Fibroblast of upper back skin (primary cell): Measurements from ENCODE around the gene ARHGAP12.

Experiments
- DNase-seq: peaks from one replicate; pipeline ENCODE4 v3.0.0-alpha.2; 2013

The ARHGAP12 gene

DNA sequence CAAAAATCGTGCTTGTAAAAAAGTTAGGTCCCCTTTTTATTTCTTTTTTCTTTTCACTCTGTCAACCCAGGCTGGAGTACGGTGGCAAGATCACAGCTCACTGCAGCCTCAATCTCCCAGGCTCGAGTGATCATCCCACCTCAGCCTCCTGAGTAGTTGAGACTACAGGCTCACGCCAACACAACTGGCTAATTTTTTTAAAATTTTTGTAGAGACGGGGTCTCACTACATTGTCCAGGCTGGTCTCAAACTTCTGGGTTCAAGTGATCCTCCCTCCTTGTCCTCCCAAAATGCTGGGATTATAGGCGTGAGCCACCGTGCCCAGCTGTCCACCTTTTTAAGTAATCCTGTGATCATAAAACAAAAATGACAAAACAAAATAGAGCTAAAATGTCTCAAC, 19.4 kb upstream of the ARHGAP12 start:
- no peak for DNase-seq

DNA sequence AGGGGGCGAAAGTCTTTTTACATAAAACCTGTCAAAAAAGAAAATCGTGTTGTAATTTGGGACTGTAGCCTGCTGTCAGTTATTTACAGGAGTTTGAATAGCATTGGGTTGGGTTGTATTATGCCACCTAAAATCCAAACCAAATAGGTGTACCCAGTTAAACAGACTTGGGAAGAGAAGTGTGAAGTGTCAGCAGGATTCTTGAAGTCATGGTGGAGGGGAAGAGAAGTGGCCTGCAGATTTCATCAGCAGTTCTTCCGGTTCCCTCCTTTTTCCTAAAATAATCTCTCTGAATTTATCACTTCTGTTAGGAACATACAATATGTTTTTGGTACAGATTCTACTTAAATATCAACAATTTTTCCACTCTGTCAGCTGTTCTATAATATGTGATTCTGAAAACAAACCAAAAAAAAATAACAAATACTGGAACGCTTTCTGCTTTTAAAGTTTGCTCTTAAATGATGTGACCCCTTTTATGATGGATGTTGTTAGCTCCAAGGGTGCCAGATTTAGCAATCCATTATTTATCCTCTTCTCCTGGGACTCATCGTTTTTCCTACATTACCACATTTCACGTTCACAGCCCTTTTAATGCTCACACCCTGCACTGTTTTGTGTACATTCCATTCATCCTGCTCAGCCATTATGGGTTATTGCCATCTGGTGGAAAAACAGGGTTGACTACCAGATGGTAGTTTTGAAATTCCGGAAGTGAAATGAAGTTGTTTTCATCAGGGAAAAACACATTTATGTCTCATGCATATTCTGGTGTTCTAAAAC, 18.7 kb upstream of the ARHGAP12 start:
- DNase-seq = peak; percentile 93

DNA sequence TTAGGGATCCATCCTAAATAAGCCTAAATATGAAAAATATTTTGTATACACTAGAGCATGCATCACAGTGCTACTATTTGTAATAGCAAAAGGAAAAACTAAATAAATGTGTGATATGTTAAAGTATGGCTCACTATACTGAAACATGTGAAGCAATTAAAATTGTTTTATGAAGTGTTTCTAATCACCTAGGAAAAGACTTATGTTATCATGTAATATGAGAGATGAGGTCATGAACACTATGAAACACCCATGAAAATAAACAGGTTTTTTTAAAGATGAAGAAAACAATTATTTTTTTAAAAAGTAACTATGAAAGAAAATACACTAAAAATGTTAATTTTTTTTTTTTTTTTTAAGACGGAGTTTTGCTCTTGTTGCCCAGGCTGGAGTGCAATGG, 16.8 kb upstream of the ARHGAP12 start:
- DNase-seq = no peak

DNA sequence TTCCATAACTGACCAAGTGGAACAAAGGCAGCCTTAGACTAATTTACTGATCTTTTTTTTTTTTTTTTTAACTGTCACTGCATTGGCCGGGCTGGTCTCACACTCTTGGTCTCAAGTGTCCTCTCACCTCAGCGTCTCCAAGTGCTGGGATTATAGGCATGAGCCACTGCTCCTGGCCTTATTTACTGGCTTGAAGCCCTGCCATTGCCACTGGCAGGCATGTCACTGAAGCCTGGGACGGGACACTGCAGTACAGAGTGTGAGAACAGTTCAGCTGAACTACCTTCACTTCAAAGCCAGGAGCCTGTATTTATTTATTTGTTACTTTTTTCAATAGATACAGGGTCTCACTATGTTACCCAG, 15.4 kb upstream of the ARHGAP12 start:
- no peak for DNase-seq

DNA sequence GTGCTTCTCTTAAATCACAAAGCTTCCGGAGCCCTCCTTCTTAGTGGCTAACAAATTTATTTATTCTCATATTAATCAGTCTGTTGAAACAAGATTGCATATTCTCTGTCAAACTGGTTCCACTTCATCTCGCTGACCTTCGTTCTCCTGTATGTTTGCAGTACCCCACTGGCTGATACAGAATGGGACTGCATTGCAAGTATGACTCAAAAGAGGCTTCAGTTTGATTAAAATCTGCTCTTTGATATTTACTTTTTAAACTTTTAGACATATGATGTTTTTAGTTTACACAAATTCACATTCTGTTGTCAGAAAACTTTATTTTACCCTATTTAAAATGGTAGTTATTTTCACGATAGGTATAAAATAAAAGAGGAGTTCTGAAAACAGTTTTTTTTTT, 14.3 kb upstream of the ARHGAP12 start:
- DNase-seq = no peak

DNA sequence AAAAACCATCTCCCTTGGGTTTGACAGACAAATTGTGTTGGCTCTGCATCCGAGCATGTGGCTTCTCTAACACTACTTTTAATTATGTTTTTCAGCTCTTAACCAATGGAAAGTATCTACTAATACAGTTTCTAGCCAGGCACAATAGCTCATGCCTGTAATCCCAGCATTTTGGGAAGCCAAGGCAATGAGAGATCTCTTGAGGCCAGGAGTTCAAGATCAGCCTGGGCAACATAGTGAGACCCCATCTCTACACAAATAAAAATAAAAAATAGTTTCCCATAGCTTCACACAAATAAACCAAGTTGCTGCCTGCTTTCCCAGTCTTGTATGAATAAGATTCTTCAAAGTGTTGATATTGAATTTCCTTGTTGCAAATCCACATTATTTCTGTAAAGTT, 13.8 kb upstream of the ARHGAP12 start:
- no peak for DNase-seq

DNA sequence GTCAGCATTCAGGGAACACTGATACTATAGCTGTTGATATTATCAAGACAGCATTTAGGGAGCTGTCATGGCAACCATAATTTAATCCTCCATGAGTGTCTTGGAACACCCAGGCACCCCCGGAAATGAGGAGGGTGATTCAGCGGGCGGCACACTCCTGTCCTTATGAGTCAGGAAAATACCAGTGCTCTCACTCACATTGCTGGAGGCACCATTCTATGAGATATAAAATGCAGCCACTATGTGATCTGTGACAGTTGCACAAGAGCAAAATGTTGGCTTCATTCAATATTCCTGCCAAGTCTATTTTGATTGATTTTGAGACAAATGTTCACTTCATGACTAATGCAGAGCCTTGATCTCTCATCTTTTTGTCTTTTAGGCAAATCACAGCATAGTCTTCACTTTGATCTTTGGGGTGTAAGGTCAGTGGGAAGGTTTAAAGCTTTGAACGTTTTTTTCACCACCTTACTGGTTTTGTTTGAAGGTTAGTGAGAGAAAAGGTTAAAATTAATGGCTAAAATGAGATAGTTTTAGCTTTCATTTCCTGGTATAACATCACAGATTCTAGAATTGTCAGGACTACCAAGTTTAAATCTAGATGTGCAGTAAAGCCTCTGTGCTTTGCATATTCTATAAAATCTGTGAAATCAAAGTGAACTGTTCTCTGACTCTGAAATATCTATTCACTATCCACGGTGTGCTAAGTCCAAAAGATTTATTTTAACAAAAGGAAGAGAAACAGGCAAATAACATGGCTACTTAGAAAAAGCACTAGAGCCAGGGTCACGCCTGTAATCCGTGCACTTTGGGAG, 12.4 kb upstream of the ARHGAP12 start:
- DNase-seq = peak; percentile 95

DNA sequence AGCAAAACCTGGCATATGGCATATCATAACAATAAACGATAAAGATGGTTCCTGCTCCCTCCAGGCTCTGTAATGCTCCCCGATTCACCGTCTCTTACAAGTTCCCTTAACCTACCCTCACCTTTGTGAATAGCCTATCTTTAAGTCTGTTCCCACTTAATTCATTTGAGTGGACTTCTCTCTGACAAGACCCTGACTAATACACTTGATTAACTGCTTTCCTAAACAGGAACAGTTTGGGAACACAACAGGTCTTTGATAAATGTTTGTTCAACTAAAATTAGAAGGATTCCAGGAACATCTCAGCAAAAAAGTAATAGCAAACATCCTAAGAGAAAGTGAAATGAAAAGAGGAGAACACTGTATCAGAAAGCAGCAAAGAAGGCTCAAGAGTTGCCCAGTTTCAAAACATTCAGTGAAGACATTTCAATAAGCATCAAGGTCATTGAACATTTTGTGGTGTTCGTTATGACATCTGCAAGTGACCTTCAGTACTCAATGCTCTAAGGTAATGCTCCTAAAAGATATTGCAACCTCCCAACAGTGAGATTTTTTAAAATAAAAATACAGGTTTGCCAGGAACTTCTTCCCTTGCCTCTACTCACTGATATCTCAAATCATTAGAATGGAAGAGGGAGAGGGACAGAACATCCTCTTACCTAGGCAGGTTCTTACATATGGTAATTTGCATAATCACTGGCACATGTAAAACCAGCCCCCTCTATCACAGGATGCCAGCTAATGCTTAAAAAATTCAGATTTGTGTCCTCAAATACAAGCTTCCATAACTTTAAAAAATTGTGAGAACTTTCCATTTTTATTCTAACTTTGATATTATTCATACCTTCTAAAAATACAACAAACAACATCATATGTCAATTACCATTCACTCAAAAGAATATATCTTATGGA, 11.4 kb upstream of the ARHGAP12 start:
- DNase-seq = no peak

DNA sequence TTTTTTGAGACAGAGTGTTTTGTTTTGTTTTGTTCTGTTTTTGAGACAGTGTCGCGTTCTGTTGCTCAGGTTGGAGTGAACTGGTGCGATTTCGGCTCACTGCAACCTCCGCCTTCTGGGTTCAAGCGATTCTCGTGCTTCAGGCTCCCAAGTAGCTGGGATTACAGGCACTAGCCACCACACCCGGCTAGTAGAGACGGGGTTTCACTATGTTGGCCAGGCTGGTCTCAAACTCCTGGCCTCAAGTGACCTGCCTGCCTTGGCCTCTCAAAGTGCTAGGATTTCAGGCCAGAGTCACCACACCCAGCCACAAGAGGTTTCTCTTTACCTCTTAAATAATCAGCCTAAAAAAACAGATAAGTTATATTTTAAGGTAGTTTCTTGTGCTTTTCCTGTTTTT, 8.7 kb upstream of the ARHGAP12 start:
- DNase-seq = no peak

DNA sequence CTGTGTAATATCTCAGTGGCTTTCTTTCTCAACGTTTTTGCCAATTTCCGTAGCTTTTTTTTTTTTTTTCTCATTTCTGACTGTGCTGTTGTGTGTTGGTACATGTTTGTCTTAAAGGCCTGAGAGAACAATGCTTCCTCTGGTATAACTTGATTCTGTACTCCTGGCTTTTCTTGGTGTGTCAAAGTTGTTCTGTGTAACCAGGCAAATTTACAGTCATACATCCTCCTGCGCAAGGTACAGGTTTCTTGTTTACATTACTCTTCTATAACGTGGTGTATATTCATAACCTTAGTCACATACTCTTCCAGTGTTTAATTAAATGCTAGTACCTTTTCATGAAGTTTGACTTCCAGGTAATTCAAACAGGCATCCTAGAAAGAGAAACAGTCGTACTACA, 8.3 kb upstream of the ARHGAP12 start:
- no peak for DNase-seq

DNA sequence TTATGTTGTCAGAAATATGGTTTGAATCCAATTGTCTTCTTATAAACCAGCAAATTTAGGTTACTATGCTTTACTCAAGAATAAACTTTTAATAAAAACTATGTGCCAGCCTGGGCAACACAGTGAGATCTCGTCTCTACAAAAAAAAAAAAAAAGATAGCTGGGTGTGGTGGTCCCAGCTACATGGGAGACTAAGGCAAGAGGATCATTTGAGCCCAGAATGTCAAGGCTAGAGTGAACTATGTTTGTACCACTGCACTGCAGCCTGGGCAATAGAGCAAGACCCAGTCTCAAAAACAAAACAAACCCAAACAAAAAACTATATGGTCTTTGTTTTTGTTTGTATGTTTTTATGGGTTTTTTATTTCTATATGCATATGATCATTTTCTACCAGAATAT, 7.5 kb upstream of the ARHGAP12 start:
- DNase-seq = no peak

DNA sequence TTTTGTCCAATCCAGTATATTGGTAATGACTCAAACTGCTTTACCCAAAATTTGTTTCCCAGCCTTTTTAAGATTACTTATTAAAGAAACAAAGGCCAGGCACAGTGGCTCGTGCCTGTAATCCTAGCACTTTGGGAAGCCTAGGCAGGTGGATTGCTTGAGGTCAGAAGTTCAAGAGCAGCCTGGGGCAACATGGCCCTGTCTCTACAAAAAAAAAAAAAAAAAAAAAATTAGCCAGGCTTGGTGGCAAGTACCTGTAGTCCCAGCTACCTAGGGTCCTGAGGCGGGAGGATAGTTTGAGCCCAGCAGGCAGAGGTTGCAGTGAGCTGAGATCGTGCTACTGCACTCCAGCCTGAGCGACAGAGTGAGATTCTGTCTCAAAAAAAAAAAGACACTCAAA, 7.0 kb upstream of the ARHGAP12 start:
- DNase-seq = no peak

DNA sequence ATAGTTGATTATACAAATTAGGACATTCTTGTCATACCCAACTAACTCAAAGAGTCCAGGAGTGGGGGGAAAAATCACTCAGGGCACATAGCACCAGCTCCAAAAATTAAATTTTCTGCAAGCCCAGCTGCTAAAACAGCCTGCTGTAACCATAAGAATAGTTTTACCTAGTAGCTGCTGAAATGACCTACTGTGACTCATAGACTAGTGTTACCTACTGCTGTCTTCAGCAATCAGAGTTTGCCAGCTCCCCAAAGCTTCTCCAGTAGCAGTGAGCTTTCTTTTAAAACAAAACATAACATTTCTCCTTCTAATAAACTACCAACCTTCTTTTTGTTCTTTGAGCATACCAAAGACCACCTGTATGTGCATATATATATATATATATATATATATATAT, 4.2 kb upstream of the ARHGAP12 start:
- DNase-seq = no peak

DNA sequence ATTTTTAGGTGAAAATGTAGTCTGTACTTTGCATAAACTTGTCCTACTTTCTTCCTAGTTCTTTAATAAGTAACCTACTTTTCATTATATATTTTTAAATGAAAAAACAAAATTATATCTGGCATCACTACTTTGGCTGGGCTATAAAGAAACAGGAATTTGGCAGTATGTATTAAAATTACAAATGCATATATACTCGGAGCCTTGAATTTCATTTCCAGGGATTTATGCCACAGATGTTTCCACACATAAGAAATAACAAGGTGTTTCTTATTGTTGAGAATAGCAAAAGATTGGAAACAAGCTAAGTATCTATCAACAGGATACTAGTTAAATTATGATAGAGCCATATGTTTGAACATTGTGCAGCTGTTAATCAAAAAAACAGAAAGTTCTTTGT, 2.2 kb upstream of the ARHGAP12 start:
- no peak for DNase-seq

DNA sequence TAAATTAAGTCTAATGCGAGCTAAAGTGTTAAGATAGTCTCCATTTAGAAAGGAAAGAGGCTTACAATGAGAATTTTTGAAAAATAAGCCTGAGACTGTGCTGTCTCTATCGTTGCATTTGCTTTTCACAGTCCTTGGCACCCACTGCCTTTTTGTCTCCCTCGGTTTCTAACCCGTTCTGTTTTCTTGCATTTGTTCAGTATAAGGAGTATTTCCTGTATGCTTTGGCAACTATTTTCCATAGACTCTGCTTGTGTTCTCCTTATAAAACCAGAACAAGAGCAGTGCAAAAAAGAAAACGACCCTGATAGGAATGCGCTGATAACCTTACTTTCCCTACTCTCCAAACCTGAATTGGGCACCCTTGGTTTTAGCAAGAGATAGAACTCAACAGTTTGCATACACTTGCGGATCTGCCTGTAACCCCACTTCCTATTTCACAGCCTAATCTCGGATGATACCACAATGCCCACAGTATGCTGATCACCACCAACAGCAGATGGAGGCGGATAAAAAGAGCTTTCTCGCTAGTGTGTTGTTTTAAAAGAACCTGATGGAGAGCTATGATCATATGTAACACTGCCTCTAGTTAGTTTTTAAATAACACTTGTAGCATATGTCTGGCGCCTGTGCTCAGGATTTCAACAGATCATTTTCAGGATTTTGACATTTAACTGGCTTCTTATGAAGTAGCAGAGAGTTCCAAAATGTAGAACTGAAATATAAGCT, 1.6 kb upstream of the ARHGAP12 start:
- DNase-seq = no peak

DNA sequence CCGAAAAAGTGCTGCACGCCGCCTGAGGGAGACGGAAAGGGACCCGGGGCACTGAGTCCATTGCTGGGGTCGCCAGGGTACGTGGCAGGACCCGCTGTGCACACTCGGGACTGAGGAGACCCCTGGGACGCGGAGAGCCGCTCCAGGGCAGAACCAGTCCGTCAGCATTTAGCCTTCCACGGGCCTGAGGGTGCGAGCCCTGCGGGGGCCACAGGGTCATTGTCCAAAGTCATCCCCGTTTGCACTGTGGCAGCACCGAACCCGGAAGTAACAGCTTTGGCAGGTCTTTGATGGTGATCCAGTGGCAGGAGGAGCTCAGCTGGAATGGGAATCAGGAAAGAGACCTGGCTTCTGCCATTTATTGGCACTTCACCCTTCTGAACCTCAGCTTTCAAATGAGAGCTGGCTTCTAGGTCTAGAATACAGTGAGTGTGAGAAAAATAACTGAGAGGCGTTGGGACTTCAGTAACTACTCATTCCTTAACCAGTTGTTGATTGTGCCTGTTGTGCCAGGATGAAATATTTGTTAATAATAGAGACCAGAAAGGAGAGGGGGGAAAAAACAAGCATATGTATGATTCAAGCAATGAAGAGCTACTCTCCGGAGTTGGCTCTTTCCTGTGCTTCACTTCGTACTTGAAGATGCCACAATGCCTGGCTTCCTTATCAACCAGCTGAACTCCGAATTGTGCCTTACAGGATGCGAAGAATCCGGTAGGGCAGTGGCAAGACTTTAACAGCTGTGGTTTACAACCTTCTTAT, 811 bp upstream of the ARHGAP12 start:
- DNase-seq = no peak

DNA sequence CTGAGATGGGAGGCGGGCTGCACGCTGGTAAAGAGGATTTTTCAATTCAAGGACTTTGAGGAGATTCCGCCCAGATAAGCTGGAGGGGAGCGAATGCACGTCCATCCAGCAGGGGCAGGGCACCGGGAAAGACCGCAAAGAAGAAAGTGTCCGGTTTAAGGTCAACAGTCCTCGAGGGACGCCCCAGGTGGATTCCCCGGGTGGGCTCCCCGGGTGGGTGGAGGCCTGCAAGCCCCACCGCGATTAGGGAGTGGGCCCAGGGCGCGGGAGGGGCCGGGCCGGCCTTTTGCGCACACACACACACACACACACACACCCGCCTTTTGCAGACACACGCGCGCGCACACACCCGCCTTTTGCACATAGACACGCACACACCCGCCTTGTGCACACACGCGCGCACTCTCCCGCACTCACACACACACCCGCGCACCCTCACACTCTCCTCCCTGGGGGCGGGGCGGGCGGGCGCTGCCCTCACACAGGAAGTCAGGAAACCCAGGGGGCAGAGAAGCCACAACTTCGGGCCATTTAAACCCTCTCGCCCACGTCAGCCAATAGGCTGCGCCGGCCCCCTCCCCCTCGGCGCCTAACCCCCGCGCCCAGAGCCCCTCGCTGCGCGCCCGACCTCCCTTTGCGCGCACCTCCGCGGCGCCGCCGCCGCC, 615 bp downstream of the ARHGAP12 start:
- peak; percentile 29 for DNase-seq

DNA sequence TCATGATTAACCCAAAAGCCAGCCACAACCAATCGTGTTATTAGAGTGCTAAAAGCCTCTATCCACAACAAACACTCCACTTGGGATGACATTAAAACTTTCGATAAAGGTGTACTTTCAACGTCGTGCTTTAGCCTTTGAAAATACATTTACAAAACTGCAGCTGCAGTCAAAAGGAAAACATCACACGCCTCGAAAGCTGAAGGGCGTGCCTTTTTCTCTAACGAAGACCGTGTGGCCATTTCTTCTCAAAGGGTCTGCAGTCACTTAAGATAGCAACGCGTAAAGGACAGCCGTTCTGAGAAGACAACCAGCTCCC, 1.1 kb downstream of the ARHGAP12 start:
- DNase-seq = no peak

DNA sequence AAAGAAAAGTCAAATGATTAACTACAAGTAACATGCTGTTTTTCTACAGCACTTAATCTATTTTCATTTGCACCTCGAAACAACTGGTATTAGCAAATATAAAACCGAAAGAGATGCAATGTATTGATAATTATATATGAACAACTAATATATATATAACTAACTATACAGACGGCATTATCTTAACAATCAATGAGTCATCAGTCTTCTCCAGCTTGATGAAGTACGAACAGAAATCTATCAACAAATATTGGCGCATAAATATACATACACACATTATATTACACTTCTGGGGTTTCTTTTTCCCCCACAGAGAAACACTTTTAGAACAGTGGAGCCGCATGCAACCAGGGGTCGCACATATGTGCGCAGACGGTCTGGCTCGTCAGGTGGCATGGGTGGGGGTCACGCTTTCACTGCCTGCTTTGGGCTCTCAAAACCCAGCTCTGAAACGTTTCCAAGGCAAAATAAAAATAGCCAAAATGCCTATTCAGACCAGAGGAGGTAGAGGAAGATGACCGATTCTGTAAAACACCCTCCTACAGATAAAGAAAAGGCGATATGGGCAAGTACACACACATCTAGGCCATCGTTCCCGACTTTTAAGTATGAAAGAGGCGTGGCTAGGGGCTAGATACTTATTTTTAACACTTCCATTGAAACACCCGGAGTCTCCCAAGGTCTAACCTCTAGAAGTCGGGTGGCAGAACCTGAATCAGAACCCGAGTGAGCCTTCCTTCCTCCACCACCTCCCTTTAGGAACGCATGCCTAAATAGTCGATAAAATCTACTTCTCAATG, 1.7 kb downstream of the ARHGAP12 start:
- DNase-seq = no peak

DNA sequence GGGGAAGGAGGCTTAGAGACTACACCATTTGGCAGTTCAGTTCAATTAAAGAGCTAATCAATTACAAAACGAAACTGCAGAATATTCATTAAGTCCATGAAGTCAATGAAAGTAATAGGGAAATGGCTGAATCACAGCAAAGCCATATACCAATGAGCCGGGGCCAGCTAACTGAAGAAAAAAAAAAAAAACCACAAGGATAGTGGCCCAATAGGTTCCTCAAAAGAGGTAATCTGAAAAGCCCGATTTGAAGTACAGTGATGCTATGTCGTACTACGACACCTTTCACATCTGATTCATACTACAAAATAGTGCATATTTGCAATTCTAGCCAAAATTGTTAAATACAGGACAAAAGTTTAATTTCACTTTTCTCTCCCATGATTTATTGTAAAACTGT, 2.5 kb downstream of the ARHGAP12 start:
- no peak for DNase-seq

DNA sequence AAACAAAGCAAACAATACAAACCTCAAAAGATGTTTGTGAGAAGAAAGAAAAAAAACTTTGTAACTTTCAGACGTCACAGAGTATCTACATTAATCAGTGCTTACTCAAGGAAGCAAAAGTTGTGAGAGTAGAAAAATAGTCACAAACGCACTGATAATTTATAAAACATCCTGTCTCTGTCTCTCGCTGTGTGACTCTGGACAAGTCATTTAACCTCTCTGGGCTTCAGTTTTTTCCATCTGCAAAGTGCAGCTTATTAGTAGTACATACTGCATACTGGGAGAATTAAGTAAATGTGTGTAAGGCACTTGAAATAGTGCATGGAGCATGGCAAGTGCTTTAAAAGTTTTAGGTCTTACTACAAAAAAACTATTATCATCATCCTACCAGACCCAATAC, 3.8 kb downstream of the ARHGAP12 start:
- DNase-seq = no peak
